Heart left ventricle (tissue), 13 donors: ENCODE data around the gene FBL.

ENCODE experiments used
- POLR2A ChIP-seq, 2 donors: fragments of 450-650 bp; IDR thresholded peaks; one replicate each; pipeline ENCODE4 v1.6.1; 2017; ENCODE audit warnings: antibody characterized with exemption in 2 of 2, mild to moderate bottlenecking in 2 of 2, moderate library complexity in 2 of 2
- TF ChIP-seq, protein P1 (sequence below), 12 donors: fragments of 200-600 bp; sonication (generic) in 4 of 12; IDR thresholded peaks; one replicate each; pipeline versions ENCODE4 v1.5.0 to v1.8.0; 2018 to 2022; ENCODE audit warnings: antibody characterized with exemption in 12 of 12, mild to moderate bottlenecking in 5 of 12
- donor health status: ischemic (EF 13 %, LVEDD 7.1; RV severe dilation, severe dysfunction).
- donor health status: DM: no; HTN: yes; CAD: no.
- donor health status: DM: no; HTN: no; CAD: no.
- donor health status: ischemic (EF 25% LVEDD 6.9; RV normal size, moderate dysfunction).
- donor health status: ischemic (EF 25% LVEDD 5.7; RV mildly dilated, moderate dysfunction).
- donor health status: ischemic (EF 35%, LVEDD 5.7; RV mildly dilated, moderate dysfunction).
- donor health status: nonischemic (EF 11% LVEDD 7.7; RV severe dilation, severe dysfunction).
- donor health status: DM: yes; HTN: yes; CAD: no.
- donor health status: PGD.
- donor health status: ischemic (EF 29% LVEDD 5.4; RV normal size, mild dysfunction).
- donor health status: nonischemic (EF 23%, LVEDD 6.1; RV moderate dilation, normal function).

DNA sequence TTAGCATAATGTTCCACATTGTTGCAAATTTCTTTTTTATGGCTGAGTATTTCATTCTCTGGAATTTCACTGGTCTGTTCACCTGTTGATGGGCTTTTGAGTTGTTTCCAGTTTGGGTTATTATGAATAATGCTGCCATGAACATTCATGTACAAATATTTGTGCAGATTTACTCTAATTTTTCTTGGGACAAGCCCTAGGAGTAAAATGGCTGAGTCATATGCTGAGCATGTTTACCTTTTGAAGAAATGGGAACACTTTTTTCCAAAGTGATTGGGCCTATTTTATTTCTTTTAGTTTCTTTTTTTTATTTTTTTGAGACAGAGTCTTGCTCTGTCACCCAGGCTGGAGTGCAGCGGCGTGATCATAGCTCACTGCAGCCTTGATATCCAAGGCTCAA, 4.7 kb upstream of the FBL start:
- TF ChIP-seq, protein P1, sequence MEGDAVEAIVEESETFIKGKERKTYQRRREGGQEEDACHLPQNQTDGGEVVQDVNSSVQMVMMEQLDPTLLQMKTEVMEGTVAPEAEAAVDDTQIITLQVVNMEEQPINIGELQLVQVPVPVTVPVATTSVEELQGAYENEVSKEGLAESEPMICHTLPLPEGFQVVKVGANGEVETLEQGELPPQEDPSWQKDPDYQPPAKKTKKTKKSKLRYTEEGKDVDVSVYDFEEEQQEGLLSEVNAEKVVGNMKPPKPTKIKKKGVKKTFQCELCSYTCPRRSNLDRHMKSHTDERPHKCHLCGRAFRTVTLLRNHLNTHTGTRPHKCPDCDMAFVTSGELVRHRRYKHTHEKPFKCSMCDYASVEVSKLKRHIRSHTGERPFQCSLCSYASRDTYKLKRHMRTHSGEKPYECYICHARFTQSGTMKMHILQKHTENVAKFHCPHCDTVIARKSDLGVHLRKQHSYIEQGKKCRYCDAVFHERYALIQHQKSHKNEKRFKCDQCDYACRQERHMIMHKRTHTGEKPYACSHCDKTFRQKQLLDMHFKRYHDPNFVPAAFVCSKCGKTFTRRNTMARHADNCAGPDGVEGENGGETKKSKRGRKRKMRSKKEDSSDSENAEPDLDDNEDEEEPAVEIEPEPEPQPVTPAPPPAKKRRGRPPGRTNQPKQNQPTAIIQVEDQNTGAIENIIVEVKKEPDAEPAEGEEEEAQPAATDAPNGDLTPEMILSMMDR (IDR thresholded peaks at IDR 0.05): no peak
- no peak for TF ChIP-seq POLR2A (IDR thresholded peaks at IDR 0.05)
